Measurements from ENCODE around the gene BCAT1.

The BCAT1 gene

DNA sequence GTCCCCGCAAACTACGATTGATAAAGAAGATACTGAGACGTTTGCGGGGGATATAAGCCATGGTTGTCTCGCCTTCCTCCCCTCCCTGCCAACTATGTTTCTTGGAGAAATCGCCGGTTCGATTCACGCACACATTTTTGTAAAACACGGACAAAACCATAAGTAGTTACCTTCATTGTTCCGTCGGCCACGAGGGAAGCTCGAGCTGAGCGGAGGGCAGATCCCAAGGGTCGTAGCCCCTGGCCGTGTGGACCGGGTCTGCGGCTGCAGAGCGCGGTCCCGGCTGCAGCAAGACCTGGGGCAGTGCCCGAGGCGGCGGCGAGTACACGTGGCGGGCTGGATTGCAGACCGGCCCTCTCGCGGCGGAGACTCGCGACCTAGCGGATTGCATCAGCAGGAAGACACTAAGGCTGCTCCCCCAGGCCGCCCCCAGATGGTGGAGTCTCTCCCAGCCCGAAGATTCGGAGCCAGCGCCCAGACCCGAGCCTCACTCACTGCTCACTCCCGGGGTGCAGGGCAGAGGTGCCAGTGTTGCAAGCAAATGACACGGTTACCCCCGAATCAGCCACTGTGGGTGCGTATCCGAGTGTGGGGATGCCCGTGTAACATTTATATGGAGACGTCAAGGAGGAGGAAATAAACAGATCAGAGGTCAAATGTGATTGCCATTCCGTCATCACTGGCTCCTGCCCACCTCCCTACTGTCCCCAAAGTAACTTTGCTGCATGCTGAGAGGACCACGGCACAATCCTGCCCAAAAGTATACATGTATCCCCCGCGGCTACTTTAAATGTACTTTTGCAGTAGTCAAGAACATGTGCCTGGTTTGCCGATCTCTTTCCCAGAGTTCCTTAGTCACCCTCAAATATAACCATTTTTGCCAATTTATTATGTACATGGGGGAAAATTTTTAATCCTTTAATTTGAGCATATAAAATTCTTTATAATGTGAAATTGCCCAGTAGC is at the start of gene BCAT1:
BCAT1 (minus strand) TSS at position 345 of the 966 bp plus-strand sequence; CDS start at position 176, 169 bp downstream.
- no peak for DNase-seq (ENCODE audit: low read depth, low spot score)

- DNase-seq (ENCODE audit: low read depth, low spot score) = no peak
Measured at GRCh38 chr12:24997970-24998582, 49.2 kb upstream of the BCAT1 start.

- no peak for DNase-seq (ENCODE audit: low read depth, low spot score)
Measured at GRCh38 chr12:24997496-24997895, 48.6 kb upstream of the BCAT1 start.

DNA sequence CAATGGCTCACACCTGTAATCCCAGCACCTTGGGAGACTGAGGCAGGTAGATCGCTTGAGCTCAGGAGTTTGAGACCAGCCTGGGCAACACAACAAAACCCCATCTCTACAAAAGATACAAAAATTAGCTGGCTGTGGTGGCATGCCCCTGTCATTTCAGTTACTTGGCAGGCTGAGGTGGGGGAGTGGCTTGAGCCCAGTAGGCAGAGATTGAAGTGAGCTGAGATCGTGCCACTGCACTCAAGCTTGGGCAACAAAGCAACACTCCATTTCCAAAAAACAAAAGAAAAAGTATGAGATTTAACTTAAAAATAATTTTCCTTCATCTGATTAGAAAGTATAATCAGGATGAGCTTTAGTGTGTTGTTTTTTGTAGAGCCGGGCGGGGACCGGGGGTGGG is 47.9 kb upstream of the BCAT1 start:
- DNase-seq (ENCODE audit: low read depth, low spot score) = no peak

DNA sequence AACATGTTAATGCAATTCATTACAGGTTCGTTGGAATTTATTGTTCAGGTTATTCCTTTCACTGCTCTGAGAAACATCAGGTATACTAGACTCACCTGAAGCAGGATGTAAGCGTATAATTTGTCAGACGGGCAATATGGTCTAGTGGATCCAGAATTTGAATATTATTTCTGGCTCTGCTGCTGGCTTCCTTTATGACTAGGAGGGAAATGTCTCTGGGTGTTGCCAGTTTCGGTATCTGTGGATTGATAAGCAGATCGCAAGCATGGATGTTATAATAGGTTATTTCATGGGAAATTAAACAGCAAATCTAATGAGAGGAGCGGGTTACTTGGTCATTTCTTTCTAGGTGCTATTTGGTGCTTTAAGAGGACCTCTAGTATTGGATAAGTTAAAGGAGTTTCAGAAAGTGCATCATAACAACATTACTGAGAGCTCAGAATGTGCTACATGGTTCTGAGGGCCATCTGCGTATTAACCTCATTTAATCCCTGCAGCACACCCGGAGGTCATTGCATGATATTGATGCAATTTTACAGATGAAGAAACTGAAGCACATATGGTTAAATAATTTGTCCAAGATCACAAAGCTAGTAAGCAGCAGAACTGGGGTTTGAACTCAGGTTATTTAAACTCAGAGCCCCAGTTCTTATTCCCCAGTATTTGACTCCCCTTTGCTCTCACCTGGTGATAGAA is 47.3 kb upstream of the BCAT1 start:
- no peak for DNase-seq (ENCODE audit: low read depth, low spot score)

GRCh38 chr12:24993793-24994192 is 44.9 kb upstream of the BCAT1 start:
- no peak for DNase-seq (ENCODE audit: low read depth, low spot score)

DNA sequence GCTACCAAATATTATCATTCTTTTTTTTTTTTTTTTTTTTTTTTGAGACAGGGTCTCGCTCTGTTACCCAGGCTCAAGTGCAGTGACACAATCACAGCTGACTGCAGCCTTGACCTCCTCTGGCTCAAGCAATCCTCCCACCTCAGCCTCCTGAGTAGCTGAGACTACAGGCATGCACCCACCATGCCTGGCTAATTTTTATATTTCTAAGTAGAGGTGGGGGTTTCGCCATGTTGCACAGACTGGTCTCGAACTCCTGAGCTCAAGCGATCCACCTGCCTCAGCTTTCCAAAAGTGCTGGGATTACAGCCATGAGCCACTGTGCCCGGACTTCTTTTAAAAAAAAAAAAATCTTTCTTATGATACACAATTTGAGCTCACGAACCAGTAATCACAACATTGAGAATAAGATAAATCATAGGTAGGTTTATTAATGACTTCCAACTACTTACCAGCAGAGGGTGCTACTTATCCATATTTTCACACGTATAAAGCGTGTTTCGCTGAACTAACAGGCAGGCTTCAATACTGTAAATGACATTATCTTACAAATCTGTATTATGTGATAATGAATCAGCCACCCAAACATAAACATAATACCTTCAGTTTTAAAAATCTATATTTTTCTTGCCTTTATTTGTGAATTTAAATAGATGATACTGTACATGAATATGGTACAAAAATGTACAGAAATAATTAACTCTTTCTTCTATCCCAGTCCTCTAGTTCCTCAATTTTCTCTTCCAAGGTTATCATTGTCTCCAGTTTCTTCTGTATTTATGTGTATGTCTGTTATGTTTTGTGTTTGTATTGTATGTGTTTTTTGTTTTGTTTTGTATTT is 42.5 kb upstream of the BCAT1 start:
- DNase-seq (ENCODE audit: low read depth, low spot score) = no peak

DNA sequence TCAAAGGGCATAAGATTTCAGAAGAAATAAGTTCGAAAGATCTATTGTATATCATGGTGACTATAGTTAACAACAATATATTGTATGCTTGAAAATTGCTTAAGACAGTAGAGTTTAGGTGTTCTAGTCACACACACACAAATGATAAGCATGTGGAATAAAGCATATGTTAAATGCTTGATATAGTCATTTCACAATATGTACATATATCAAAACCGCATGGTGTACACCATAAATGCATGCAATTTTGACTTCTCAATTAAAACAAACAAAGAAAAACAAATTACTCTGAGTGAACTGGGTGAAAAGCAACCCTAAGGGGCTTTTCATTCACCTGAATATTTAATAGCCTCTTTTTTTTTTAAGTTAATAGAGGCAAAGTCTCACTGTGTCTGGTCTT is 40.3 kb upstream of the BCAT1 start:
- no peak for DNase-seq (ENCODE audit: low read depth, low spot score)

DNA sequence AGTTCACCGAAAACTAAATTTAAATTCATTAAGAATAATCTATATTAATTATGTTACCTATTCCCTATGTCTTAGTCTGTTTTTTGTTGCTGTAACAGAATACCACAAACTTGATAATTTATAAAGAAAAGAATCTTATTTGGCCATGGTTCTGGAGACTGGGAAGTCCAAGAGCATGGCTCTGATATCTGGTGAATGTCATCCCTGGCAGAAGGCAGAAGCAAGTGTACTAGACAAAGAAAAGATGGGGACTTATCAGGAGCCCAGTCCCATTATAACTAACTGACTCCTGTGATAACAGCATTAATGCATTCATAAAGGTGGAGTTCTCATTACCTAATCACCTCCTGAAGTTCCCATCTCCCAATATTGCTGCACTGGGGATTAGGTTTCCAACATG is 33.3 kb upstream of the BCAT1 start:
- no peak for DNase-seq (ENCODE audit: low read depth, low spot score)

DNA sequence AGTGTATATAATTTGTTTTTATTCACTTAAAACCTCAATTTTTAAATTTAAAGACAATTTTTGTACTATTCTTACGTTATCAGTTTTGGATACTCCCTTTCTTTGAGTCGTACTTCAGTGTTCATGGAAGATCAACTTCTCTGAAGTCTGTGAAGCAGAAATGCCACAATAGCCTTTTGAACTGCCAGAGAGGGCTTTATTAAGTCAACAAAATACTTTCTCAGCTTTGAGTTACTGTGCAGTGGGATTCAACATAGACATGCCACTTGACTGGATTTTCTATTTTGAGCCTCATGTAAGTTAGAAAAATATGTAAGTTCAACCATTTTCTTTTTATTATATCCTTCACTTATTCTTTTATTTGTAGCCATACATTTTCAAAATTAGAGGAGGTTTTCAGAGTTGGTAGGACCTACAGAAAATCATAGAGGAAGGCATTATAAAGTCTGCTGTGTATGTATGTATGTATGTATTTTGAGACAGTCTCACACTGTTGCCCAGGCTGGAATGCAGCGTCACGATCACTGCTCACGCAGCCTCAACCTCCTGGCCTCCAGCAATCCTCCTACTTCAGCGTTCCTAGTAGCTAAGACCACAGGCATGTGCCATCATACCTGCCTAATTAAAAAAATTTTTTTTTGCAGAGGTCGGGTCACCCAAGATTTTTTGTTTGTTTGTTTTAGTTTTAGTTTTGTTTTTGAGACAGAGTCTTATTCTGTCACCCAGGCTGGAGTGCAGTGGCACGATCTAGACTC is 31.3 kb upstream of the BCAT1 start:
- DNase-seq (ENCODE audit: low read depth, low spot score) = no peak

- DNase-seq (ENCODE audit: low read depth, low spot score) = no peak
Measured at GRCh38 chr12:24979329-24979728, 30.4 kb upstream of the BCAT1 start.

DNA sequence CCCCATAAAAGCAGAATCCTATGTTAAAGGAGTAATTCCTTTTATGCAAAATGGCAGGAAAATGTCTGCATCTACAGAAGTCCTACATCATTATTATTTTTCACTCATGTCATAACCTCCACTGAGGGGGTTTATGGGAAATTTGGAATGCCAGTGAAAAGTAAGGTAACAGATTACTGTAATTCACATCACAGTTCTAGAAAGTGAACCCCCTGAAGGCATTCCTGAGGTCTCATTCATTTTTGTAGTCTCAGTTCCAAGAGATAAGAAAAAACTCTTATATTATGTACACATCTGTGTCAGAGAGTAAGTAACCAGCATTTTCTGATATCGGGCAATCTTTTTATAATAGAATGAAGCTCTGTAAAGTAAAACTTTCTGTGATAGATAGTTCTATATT is 28.8 kb upstream of the BCAT1 start:
- DNase-seq (ENCODE audit: low read depth, low spot score) = no peak

- no peak for DNase-seq (ENCODE audit: low read depth, low spot score)
Measured at GRCh38 chr12:24977060-24977459, 28.2 kb upstream of the BCAT1 start.

DNA sequence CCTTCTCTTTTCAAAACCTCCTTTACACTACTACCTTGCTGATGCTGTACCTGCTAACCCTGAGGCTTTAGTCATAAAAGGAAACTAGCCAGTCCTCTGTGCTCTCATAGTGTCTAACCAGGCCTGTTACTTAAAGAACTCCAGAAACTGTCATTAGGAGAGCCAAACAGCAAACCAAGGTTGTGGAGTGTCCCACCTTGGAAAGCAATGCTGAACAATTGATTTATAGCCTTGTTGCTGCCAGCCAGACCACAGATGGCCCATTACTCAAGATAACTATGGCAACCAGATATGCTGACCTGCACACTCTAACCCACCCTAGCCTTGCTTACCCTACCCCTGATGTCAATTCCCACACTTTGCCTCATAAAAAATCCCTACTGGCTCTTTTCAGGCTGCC is 26.5 kb upstream of the BCAT1 start:
- no peak for DNase-seq (ENCODE audit: low read depth, low spot score)

DNA sequence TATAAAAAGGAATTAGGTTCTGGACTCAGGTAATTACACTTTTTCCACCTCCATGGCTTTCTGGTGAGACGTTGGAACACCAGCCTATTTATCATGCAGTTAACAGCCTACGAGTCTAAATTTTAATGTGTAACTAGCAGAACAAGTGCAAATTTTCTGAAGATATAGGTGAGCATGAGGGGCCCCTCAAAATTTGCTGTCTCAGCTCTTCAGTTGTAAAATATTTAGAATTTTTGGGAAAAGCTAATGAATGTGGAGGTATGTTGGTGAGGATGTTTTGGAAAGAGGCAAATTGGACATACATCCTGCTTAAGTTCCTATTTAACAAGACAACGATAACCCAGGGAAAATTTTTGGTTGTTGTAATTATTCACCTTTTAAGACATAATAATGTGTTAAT is 25.3 kb upstream of the BCAT1 start:
- DNase-seq (ENCODE audit: low read depth, low spot score) = no peak

DNA sequence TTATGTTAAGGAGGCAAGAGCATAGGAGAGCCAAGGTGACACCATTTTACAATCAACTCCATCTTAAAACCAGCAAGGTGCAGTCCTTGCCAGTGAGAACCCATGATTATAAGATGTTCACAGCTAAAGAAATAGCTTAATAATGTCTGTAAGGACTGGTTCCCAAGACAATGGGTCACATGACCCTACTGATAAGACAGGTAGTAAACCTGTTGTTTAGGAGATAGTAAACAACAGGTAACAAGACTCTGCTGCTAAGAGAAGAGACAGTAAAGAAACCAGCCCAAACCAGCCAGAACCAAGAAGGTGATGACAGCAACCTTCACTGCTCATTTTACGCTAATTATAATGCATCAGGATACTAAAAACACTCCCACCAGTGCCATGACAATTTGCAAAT is 23.2 kb upstream of the BCAT1 start:
- DNase-seq (ENCODE audit: low read depth, low spot score) = no peak

GRCh38 chr12:24970177-24970576 is 21.3 kb upstream of the BCAT1 start:
- DNase-seq (ENCODE audit: low read depth, low spot score) = no peak

DNA sequence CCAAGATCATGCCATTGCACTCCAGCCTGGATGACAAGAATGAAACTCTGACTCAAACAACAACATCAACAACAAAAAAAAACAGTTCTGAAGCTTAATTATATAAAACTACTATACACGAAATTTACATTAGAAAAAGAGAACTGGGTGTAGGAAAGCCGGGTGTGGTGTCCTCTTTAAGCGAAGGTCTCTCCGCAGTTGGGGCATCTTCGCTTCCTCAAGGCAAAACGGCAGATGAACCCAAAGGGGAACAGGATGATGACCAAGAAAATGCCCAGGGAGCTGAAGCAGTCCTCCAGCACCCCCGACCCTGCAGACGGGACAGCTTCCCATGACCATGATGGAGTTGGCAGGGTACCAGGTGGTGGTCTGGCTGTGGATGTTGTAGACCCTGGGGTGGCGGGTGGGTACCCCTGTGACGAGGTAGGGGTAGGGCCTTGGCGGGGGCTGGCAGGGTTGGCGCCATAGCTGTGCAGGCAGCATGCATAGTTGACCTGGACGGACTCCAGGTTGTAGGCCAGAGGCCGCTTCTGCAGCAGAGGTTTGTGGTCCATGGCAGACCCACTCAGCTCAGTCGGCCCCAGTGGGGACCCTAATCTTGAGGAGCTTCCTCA is 18.2 kb upstream of the BCAT1 start:
- no peak for DNase-seq (ENCODE audit: low read depth, low spot score)

DNA sequence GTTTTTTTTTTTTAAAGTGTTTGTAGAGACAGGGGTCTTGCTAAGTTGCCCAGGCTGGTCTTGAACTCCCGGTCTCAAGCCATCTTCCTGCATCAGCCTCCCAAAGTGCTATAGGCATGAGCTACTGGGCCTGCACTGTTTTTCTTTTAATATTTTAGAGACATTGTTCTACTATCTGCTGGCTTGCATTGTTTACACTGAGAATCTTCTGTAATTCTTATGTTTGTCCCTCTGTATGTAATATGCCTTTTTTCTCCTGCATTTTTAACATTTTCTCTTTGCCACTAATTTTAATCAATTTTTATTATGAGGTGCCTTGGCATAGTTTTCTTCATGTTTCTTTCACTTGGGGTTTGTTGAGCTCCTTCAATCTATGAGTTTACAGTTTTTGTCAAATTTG is 15.4 kb upstream of the BCAT1 start:
- no peak for DNase-seq (ENCODE audit: low read depth, low spot score)

GRCh38 chr12:24960222-24960855 is 11.4 kb upstream of the BCAT1 start:
- DNase-seq (ENCODE audit: low read depth, low spot score) = peak; percentile 60
